ENCODE measurements around the gene GRWD1.

The GRWD1 gene

GRCh38 chr19:48398375-48399235 is 47.2 kb upstream of the GRWD1 start:
- TF ChIP-seq, protein P1, sequence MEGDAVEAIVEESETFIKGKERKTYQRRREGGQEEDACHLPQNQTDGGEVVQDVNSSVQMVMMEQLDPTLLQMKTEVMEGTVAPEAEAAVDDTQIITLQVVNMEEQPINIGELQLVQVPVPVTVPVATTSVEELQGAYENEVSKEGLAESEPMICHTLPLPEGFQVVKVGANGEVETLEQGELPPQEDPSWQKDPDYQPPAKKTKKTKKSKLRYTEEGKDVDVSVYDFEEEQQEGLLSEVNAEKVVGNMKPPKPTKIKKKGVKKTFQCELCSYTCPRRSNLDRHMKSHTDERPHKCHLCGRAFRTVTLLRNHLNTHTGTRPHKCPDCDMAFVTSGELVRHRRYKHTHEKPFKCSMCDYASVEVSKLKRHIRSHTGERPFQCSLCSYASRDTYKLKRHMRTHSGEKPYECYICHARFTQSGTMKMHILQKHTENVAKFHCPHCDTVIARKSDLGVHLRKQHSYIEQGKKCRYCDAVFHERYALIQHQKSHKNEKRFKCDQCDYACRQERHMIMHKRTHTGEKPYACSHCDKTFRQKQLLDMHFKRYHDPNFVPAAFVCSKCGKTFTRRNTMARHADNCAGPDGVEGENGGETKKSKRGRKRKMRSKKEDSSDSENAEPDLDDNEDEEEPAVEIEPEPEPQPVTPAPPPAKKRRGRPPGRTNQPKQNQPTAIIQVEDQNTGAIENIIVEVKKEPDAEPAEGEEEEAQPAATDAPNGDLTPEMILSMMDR (IDR thresholded peaks at IDR 0.05; ENCODE audit: extremely low read depth, missing control alignments), result no peak
- DNase-seq (ENCODE audit: low spot score), result peak; percentile 94

DNA sequence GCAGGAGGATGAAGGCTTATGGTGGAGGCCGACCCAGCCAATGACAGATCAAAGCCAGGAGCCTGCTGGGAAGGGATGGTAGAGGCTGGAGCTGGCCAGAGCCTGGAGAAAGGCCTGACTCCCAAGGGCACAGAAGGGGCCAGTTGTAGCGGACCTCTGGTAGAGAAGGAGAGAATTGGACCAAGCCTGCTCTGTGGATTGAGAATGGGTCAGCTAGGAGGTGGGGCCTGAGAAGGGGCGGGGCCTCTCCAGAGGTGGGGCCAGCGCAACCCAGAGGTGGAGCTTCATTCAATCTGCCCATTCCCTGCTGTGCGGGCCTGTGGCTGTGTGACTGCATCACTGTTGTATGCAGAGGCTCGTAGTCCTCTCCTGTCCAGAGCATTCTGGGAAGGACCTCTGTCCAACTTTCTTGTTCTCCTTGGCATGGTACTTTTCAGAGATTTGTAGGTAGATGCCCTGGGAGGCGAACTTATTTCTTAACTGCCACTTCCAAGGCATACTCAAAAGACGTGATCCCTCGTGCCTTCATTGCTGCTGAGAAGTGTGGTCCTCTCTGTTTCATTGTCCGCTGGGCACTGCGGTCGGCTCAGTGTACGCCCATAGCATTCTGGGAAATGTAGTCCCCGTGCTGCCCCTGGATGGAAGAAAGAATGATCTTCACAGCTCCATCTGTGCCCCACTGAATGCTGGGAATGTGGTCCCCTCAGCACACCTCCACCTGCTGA is 45.6 kb upstream of the GRWD1 start:
- DNase-seq (ENCODE audit: low spot score), result peak; percentile 50
- TF ChIP-seq, protein P1 (IDR thresholded peaks at IDR 0.05; ENCODE audit: extremely low read depth, missing control alignments), result no peak

- no peak for DNase-seq (ENCODE audit: low spot score)
- TF ChIP-seq, protein P1 (IDR thresholded peaks at IDR 0.05; ENCODE audit: extremely low read depth, missing control alignments), result no peak
These were observed 44.5 kb upstream of the GRWD1 start for GRCh38 chr19:48401287-48401686.

GRCh38 chr19:48403606-48404005 is 42.2 kb upstream of the GRWD1 start:
- TF ChIP-seq, protein P1 (IDR thresholded peaks at IDR 0.05; ENCODE audit: extremely low read depth, missing control alignments), result no peak
- peak; percentile 91 for DNase-seq (ENCODE audit: low spot score)

DNA sequence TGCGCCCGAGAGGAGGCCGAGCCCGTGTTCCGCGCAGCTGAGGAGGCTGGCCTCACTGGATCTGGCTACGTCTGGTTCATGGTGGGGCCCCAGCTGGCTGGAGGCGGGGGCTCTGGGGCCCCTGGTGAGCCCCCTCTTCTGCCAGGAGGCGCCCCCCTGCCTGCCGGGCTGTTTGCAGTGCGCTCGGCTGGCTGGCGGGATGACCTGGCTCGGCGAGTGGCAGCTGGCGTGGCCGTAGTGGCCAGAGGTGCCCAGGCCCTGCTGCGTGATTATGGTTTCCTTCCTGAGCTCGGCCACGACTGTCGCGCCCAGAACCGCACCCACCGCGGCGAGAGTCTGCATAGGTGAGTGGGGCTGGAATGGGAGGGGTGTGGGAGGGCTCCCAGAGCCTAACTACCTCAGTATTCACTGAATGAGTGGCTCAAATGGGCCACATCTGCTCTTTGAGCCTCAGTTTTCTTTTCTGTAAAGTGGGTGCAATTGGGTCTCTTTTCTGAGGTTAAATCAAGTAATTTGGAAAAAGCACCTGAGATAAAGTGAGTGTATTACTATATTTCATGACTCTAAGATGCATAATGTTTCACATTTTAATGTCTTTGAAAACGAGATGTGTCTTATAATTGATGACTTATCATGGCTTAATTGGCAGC is 40.6 kb upstream of the GRWD1 start:
- TF ChIP-seq, protein P1 (IDR thresholded peaks at IDR 0.05; ENCODE audit: extremely low read depth, missing control alignments), result no peak
- no peak for DNase-seq (ENCODE audit: low spot score)

DNA sequence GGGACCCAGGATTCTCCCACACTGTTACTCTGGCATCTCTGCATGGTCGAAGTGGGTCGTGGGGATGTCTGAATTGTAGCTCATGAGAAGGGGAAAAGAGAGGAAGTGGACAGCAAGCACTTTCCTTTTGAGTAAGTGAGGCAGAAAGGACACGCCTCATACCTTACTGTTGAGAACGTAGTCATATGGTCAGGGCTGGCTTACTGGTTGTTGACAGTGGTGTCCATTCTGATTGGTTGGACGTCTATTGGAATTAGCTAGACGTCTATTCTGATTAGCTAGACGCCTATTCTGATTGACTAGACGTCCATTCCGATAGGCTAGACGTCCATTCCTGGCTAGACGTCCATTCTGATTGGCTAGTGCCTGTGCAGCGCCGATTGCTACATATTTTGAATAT is 39.9 kb upstream of the GRWD1 start:
- DNase-seq (ENCODE audit: low spot score), result peak; percentile 60

More for the DNA sequence above, 39.9 kb upstream of the GRWD1 start:
- TF ChIP-seq, protein P1 (IDR thresholded peaks at IDR 0.05; ENCODE audit: extremely low read depth, missing control alignments), result no peak

All from GM20000 (cell line).